Measurements from ENCODE around the gene ACTL8.

The ACTL8 gene

GRCh38 chr1:17867470-17867869 lies 112.3 kb downstream of the ACTL8 start:
- TF ChIP-seq CTCF (IDR thresholded peaks at IDR 0.05; ENCODE audit: low read depth, low read length, poor library complexity, severe bottlenecking) (no peak), EZH2phosphoT487 (IDR thresholded peaks at IDR 0.05; ENCODE audit: borderline replicate concordance, low read length) (no peak)
- H3K4me1 ChIP-seq (ENCODE audit: control insufficient read depth, low read length) = no peaks in the 10 kb centered on the region
- no peak overlapping the region for H3K27ac ChIP-seq (ENCODE audit: low read depth, low read length)

GRCh38 chr1:17869815-17870214 lies 114.7 kb downstream of the ACTL8 start:
- no peaks in the 10 kb centered on the region for H4K20me1 ChIP-seq (ENCODE audit: control insufficient read depth, insufficient read depth, low read depth, low read length)
- no peaks in the 10 kb centered on the region for H3K4me1 ChIP-seq (ENCODE audit: control insufficient read depth, low read length)
- TF ChIP-seq EZH2phosphoT487 (IDR thresholded peaks at IDR 0.05; ENCODE audit: borderline replicate concordance, low read length) = no peak
- TF ChIP-seq CTCF (IDR thresholded peaks at IDR 0.05; ENCODE audit: low read depth, low read length, poor library complexity, severe bottlenecking) = no peak
- H3K9me2 ChIP-seq (replicated peaks; ENCODE audit: control insufficient read depth, low read length) = no peaks in the 10 kb centered on the region
- no peaks in the 10 kb centered on the region for H3K79me2 ChIP-seq (ENCODE audit: control insufficient read depth, low read length)
- no peak overlapping the region for H3K4me2 ChIP-seq (ENCODE audit: low read length)
- no peak overlapping the region for H3K27ac ChIP-seq (ENCODE audit: low read depth, low read length)
- no peaks in the 10 kb centered on the region for H3K27me3 ChIP-seq (ENCODE audit: control insufficient read depth, low read length)
- no peaks in the 10 kb centered on the region for H3K36me3 ChIP-seq (ENCODE audit: control insufficient read depth, low read length)
- H3K9me3 ChIP-seq (ENCODE audit: control insufficient read depth, insufficient read depth, low read length) = no peaks in the 10 kb centered on the region
- H3F3A ChIP-seq (ENCODE audit: control insufficient read depth, insufficient read depth) = no peaks in the 10 kb centered on the region
- H3K4me3 ChIP-seq (ENCODE audit: low read length) = no peak overlapping the region

More at GRCh38 chr1:17867470-17867869, 112.3 kb downstream of the ACTL8 start:
- Histone ChIP-seq H4K20me1 (ENCODE audit: control insufficient read depth, insufficient read depth, low read depth, low read length) (no peaks in the 10 kb centered on the region), H3K79me2 (ENCODE audit: control insufficient read depth, low read length) (no peaks in the 10 kb centered on the region), H3K4me3 (ENCODE audit: low read length) (no peak overlapping the region), H3K4me2 (ENCODE audit: low read length) (no peak overlapping the region), H3F3A (ENCODE audit: control insufficient read depth, insufficient read depth) (no peaks in the 10 kb centered on the region), H3K9me3 (ENCODE audit: control insufficient read depth, insufficient read depth, low read length) (no peaks in the 10 kb centered on the region), H3K27me3 (ENCODE audit: control insufficient read depth, low read length) (no peaks in the 10 kb centered on the region), H3K9me2 (replicated peaks; ENCODE audit: control insufficient read depth, low read length) (no peaks in the 10 kb centered on the region), H3K36me3 (ENCODE audit: control insufficient read depth, low read length) (no peaks in the 10 kb centered on the region)

DNA sequence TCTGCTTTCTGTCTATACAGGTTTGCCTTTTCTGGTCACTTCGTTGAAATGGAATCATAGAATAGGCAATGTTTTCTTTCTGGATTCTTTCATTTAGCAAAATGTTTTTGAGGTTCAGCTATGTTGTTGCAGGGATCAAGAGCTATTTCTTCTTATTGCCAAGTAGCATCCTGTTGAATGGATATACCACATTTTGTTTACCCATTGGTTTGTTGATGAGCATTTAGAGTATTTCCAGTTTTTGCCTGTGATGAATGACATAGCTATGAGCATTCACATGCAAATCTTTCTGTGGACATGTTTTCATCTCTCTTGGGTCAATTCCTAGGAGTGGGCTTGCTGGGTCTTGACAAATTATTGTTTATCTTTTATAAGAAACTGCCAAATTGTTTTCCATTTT lies 115.5 kb downstream of the ACTL8 start:
- no peaks in the 10 kb centered on the region for H3K9me2 ChIP-seq (replicated peaks; ENCODE audit: control insufficient read depth, low read length)
- H3K4me1 ChIP-seq (ENCODE audit: control insufficient read depth, low read length) = no peaks in the 10 kb centered on the region
- no peaks in the 10 kb centered on the region for H3K9me3 ChIP-seq (ENCODE audit: control insufficient read depth, insufficient read depth, low read length)
- TF ChIP-seq EZH2phosphoT487 (IDR thresholded peaks at IDR 0.05; ENCODE audit: borderline replicate concordance, low read length) (no peak), CTCF (IDR thresholded peaks at IDR 0.05; ENCODE audit: low read depth, low read length, poor library complexity, severe bottlenecking) (no peak)
- H4K20me1 ChIP-seq (ENCODE audit: control insufficient read depth, insufficient read depth, low read depth, low read length) = no peaks in the 10 kb centered on the region
- H3K79me2 ChIP-seq (ENCODE audit: control insufficient read depth, low read length) = no peaks in the 10 kb centered on the region
- H3K36me3 ChIP-seq (ENCODE audit: control insufficient read depth, low read length) = no peaks in the 10 kb centered on the region
- no peak overlapping the region for H3K27ac ChIP-seq (ENCODE audit: low read depth, low read length)
- H3K4me3 ChIP-seq (ENCODE audit: low read length) = no peak overlapping the region
- H3K4me2 ChIP-seq (ENCODE audit: low read length) = no peak overlapping the region
- H3K27me3 ChIP-seq (ENCODE audit: control insufficient read depth, low read length) = no peaks in the 10 kb centered on the region
- H3F3A ChIP-seq (ENCODE audit: control insufficient read depth, insufficient read depth) = no peaks in the 10 kb centered on the region
